GM12892 (cell line): Measurements from ENCODE around the gene MED16.
A peak's percentile ranks its signal among the peaks of the same experiment; 100 is the strongest.

Experiments
- DNase-seq: peaks from one replicate; pipeline ENCODE4 v3.0.0; 2011; ENCODE audit not compliant: insufficient read length
- FAIRE-seq: peaks from 2 replicates; lab custom pipeline; 2011; peaks lifted over from hg19 to GRCh38; lab: Jason Lieb, UNC
- POLR2A ChIP-seq: IDR thresholded peaks from 2 replicates; pipeline ENCODE4 v1.6.1; 2011; ENCODE audit warnings: low read depth, low read length, control low read depth
- POLR2AphosphoS5 ChIP-seq: IDR thresholded peaks from 2 replicates; pipeline ENCODE4 v1.6.1; 2011; ENCODE audit warnings: low read depth, low read length, control low read depth
- TAF1 ChIP-seq: IDR thresholded peaks from 2 replicates; pipeline ENCODE4 v1.6.1; 2011; ENCODE audit warnings: low read depth, mild to moderate bottlenecking, control low read depth, low read length, borderline replicate concordance

The MED16 gene

GRCh38 chr19:870963-871401 is 22.0 kb downstream of the MED16 start:
- no peak for DNase-seq

DNA sequence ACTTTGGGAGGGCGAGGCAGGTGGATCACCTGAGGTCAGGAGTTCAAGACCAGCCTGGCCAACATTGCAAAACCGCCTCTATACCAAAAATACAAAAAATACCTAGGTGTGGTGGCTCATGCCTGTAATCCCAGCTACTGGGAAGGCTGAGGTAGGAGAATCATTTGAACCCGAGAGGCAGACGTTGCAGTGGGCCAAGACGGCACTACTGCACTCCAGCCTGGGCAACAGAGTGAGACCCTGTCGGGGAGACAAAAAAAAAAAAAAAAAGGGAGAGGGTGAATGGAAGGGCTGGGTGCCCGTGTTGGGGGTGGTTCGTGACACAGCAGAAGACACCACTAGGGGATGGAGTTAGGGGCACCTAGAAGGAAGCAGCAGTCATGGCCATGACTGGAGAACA is 22.7 kb downstream of the MED16 start:
- TF ChIP-seq POLR2AphosphoS5 (no peak), POLR2A (no peak), TAF1 (no peak)
- FAIRE-seq = no peak
- DNase-seq = no peak

More at GRCh38 chr19:870963-871401, 22.0 kb downstream of the MED16 start:
- FAIRE-seq = no peak
- TF ChIP-seq POLR2A (no peak), POLR2AphosphoS5 (no peak), TAF1 (no peak)

- FAIRE-seq (no peak), DNase-seq (no peak)
- TF ChIP-seq TAF1 = no peak
- no peak for TF ChIP-seq POLR2A
- TF ChIP-seq POLR2AphosphoS5 = no peak
These were observed 23.5 kb downstream of the MED16 start for GRCh38 chr19:869245-870177.

DNA sequence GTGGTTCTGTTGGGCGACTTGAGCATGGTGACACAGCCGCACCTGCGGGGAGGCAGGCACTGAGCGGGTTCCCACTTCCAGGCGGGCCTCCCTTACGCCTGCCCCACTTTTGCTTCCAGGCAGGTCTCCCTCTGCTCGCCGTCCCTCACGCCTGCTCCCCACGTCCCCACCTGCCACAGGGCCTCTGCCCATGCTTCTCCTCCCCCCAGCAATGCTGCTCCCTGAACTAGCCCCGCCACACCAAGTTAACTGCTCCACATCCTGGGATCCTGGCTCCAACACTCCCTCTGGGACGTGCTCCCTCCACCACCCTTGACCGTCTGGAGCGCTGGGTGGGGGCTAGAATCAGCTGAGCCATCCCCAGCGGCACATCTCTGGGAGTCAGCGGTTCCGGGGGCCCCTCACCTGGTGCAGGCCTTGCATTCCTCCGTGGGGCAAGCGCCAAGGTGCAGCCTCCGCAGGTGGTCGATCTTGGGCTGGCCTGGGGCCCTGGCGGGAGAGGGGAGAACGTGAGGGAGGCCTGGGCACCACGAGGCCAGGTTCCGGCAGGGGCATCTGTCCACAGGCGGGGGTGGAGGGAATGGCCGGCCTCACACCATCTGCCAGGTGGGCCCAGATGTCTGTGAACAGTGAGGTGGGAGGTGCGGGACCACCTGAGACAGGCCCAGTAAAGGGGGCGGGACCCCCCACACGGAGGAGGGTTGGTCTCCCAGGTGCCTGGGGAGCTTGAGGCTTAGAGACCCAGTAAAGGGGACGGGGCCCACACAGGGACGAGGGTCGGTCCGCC is 24.3 kb downstream of the MED16 start:
- no peak for FAIRE-seq
- no peak for TF ChIP-seq POLR2A
- TF ChIP-seq POLR2AphosphoS5 = no peak
- TF ChIP-seq TAF1 = no peak
- no peak for DNase-seq

GRCh38 chr19:867855-868457 is 25.0 kb downstream of the MED16 start:
- FAIRE-seq = no peak
- DNase-seq = no peak
- TF ChIP-seq POLR2AphosphoS5 (no peak), POLR2A (no peak), TAF1 (no peak)

GRCh38 chr19:867301-867793 is 25.6 kb downstream of the MED16 start:
- no peak for TF ChIP-seq POLR2A
- TF ChIP-seq TAF1 = no peak
- TF ChIP-seq POLR2AphosphoS5 = no peak
- DNase-seq = no peak
- FAIRE-seq = no peak

DNA sequence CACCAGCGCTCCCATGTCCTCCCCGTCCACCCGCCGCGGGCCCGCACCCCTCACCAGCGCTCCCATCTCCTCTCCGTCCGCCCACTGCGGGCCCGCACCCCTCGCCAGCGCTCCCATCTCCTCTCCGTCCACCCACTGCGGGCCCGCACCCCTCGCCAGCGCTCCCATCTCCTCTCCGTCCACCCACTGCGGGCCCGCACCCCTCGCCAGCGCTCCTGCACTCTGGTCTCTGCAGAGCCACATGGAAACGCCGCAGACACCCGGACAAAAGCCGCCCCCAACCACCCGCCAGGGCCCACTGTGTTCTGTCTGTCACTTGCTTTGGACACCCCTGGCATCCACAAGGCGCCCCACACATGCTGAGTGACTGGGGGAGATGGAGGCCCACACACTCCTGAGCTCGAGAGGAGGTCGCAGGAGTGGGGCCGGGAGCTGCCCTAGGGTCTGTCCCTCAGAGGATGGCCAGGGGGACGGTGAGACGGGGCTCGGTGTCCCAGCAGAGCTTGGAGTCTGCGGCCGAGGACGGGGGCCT is 26.2 kb downstream of the MED16 start:
- DNase-seq (no peak), FAIRE-seq (no peak)
- no peak for TF ChIP-seq TAF1

GRCh38 chr19:863315-863620 is 29.7 kb downstream of the MED16 start:
- no peak for FAIRE-seq
- no peak for TF ChIP-seq POLR2AphosphoS5
- no peak for DNase-seq

DNA sequence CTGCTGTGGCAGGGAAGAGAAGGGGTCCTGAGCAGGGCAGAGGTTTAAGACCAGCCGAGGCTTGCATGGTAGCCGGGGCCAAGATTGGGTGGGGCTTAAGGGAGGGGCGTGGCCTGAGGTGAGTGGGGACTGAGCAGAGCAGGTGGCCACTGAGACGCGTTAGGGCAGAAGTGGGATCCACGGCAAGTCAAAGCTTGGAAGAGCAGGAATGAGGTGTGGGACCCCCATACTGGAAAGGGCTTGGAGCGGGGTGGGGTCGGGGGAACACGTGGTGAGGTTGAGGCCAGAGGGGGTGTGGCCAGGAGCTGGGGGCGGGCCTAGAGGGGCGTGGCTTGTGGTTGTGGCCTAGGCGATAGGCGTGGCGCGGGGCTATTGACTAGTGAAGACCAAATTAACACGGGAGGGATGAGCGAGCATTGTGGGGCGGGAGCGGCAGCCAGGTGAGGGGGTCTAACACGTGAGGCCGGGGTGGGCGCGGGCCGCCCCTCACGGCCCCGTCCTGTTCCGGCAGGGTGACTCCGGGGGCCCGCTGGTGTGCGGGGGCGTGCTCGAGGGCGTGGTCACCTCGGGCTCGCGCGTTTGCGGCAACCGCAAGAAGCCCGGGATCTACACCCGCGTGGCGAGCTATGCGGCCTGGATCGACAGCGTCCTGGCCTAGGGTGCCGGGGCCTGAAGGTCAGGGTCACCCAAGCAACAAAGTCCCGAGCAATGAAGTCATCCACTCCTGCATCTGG is 30.2 kb downstream of the MED16 start:
- TF ChIP-seq POLR2A (no peak), TAF1 (no peak), POLR2AphosphoS5 (no peak)
- FAIRE-seq = peak; percentile 84
- peak; percentile 78 for DNase-seq

- FAIRE-seq (peak; percentile 60), DNase-seq (peak; percentile 82)
- TF ChIP-seq POLR2AphosphoS5 (no peak), TAF1 (no peak), POLR2A (no peak)
These were observed 31.0 kb downstream of the MED16 start for GRCh38 chr19:861756-862580.
